HG03469 (cell line): Measurements from ENCODE around the gene TPCN2.

Source experiments
- ATAC-seq: cut with Tn5 transposase; IDR thresholded peaks from one replicate; pipeline ENCODE4 v1.9.1; 2021; ENCODE audit warnings: mild to moderate bottlenecking, moderate library complexity, moderate number of reproducible peaks; ENCODE audit not compliant: unreplicated experiment

TPCN2 gene

GRCh38 chr11:69178819-69179482, 130.2 kb downstream of the TPCN2 start:
- no peak for ATAC-seq

GRCh38 chr11:69180226-69180625, 131.5 kb downstream of the TPCN2 start:
- no peak for ATAC-seq

- no peak for ATAC-seq
These were observed 132.0 kb downstream of the TPCN2 start for GRCh38 chr11:69180726-69181125.

- no peak for ATAC-seq
These were observed 134.9 kb downstream of the TPCN2 start for GRCh38 chr11:69183613-69184012.
